Urinary bladder (tissue), 4 donors: ENCODE results near the gene CENPB. TPM values are rescaled to one million over a fixed set of nuclear protein-coding genes. Genes with fewer than 3 reads are reported as not detected.

ENCODE experiments used
- DNase-seq: peaks from one replicate; pipeline ENCODE4 v3.0.0-alpha.2; 2015; ENCODE audit errors: extremely low spot score
- H3K27ac ChIP-seq: one replicate; pipeline ENCODE4 v1.5.1; 2013; ENCODE audit warnings: low read depth, mild to moderate bottlenecking, moderate library complexity
- H3K36me3 ChIP-seq: one replicate; pipeline ENCODE4 v1.6.1; 2013; ENCODE audit warnings: mild to moderate bottlenecking, moderate library complexity; ENCODE audit not compliant: insufficient read depth
- H3K4me1 ChIP-seq: one replicate; pipeline ENCODE4 v1.6.1; 2013; ENCODE audit warnings: mild to moderate bottlenecking, moderate library complexity; ENCODE audit not compliant: insufficient read depth
- H3K4me3 ChIP-seq: one replicate; pipeline ENCODE4 v1.5.1; 2013; ENCODE audit warnings: low read depth, low read length
- WGBS: extraction: QIAGEN DNeasy Blood & Tissue Kit; methylation state at CpG from one replicate; pipeline ENCODE4 v1.1.7; 2013; 5-methylcytosine and 5-hydroxymethylcytosine counted together
- polyA plus RNA-seq: library from polyadenylated mRNA; stranded (reverse); fragments of 200-250 nt; gene quantifications from one replicate; pipeline ENCODE4 v1.2.3, GENCODE V29; 2013
- total RNA-seq: library from RNA; depleted of rRNA; stranded (reverse); fragments of >200 nt; gene quantifications from one replicate; pipeline ENCODE4 v1.2.3, GENCODE V29; 2014
- donor health status: healthy with polysubstance abuse.
- donor health status: healthy.

Gene CENPB
- total and polyA plus RNA-seq, 2 donors, result 36.9 to 104 TPM

DNA sequence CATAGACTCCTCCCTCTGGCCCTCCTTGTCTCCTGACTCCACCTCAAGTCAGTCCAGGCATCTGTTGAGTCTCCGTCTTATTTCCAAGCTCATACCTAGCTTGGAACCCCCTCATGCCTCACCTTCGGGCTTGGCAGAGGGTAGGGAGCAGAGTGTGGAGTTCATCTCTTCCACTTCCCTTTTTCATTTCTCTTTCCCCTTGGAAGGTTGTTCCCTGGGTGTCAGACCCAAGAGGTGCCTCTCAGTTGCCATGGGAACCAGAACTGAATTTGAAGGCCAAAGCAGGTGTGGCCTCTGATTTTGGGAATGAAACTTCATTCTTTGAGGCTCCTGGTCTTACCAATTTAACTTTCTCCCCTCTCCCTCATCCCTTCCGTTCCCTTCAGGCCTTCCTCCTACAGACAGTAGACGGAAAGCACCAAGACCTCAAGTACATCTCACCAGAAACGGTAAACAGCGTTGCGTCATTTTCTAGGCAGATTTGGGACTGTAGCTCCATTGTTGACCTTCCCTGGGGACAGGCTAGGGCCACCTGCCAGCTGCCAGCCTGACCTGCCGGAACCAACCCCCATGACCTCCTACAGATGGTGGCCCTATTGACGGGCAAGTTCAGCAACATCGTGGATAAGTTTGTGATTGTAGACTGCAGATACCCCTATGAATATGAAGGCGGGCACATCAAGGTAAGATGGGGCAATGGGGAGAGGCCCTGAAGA, 16.1 kb upstream of the CENPB start:
- WGBS, result 90% methylated on average over 11 of the region's 11 CpGs
- DNase-seq, result no peak
- Histone ChIP-seq H3K27ac (no peak overlapping the region), H3K36me3 (no peaks in the 10 kb centered on the region), H3K4me1 (no peaks in the 10 kb centered on the region), H3K4me3 (no peak overlapping the region)

DNA sequence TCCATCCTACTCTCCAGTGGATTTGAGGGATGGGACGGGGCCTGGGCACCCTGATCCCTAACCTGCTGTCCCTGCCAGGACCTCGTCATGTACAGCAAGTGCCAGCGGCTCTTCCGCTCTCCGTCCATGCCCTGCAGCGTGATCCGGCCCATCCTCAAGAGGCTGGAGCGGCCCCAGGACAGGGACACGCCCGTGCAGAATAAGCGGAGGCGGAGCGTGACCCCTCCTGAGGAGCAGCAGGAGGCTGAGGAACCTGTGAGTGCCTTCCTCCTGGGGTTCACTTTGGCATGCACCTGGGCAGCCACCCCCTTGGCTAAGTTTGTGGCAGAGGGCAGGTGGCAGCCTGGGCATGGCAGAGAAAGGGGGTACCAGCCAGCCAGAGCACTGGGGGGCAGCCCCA, 15.3 kb upstream of the CENPB start:
- Histone ChIP-seq H3K36me3 (no peaks in the 10 kb centered on the region), H3K27ac (no peak overlapping the region), H3K4me3 (no peak overlapping the region), H3K4me1 (no peaks in the 10 kb centered on the region)
- DNase-seq, result no peak
- WGBS, result 94% methylated on average over 13 of the region's 13 CpGs

DNA sequence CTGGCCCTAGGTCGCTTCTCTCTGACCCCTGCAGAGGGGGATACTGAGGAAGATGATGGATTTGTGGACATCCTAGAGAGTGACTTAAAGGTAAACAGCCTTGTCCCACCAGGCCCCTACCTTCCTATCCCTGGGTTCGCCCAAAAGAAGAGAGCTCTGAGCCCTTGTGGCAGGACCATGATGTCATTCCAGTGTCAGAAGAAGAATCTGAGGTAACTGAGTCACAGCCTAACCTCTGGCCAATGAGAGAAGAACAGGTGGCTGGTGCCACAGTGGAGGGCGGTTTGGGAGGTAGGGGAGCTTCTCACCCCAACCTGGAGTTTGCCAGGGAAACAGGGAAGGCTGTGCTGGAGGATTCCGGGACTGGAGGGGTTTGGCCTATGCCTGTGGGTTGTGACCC, 14.8 kb upstream of the CENPB start:
- H3K27ac ChIP-seq, result no peak overlapping the region

DNA sequence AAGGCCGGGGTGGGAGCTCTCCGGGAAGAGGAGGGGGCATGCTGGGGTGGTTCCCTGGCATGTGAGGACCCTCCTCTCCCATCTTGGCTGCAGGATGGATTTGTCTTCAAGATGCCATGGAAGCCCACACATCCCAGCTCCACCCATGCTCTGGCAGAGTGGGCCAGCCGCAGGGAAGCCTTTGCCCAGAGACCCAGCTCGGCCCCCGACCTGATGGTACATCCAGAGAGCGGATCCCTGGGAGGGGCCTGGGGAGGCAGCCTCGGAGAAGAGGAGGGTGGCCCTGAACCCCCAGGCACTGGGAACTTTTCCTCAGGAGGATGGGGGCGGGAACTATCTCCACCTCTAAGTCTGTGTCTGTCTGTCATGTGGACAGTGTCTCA, 14.3 kb upstream of the CENPB start:
- WGBS, result 88% methylated on average over 8 of the region's 8 CpGs
- Histone ChIP-seq H3K36me3 (no peaks in the 10 kb centered on the region), H3K4me3 (no peak overlapping the region), H3K4me1 (no peaks in the 10 kb centered on the region), H3K27ac (no peak overlapping the region)
- no peak for DNase-seq

More for the DNA sequence above, 14.8 kb upstream of the CENPB start:
- Histone ChIP-seq H3K4me3 (no peak overlapping the region), H3K4me1 (no peaks in the 10 kb centered on the region), H3K36me3 (no peaks in the 10 kb centered on the region)
- DNase-seq, result no peak
- 93% methylated on average over 4 of the region's 4 CpGs for WGBS

DNA sequence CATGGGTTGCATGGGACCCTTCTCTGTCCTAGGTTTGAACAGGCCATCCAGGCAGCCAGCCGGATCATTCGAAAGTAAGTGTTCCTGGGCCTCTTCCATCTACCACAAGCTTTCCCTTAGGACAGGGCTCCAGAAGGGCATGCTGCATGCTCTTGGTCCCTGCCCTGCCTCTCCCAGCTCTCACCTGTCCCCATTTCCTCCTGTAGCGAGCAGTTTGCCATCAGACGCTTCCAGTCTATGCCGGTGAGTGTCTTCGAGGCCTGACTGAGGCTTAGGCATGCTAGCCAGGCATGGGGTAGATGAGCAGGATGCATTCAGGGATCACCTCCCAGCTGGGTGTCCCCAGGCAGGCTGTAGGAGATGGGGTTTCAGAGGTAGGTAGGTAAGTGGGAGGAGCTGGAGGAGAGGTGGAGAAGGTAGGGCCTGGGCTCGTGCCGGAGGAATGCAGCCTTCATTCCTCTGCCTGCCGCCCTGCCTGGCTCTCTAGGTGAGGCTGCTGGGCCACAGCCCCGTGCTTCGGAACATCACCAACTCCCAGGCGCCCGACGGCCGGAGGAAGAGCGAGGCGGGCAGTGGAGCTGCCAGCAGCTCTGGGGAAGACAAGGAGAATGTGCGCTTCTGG, 13.8 kb upstream of the CENPB start:
- Histone ChIP-seq H3K36me3 (no peaks in the 10 kb centered on the region), H3K27ac (no peak overlapping the region)
- no peak for DNase-seq

DNA sequence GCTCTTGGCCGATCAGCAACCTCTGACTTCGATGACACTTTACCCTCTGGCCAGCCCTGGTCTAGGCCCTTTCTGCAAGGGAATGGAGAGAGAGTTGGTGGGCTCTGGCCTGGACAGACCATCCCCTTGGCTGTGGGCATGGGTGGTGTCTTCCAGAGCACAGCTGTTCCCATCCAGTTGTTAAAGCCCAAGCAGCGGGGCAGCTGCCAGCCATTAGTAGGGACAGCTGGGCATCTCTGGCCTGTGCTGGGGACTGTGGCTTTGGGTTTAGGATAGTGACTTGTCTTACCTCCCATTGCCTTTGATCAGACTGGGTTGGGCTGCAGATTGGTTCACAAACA, 12.3 kb upstream of the CENPB start:
- Histone ChIP-seq H3K36me3 (no peaks in the 10 kb centered on the region), H3K4me1 (no peaks in the 10 kb centered on the region)
- WGBS, result 93% methylated on average over 3 of the region's 3 CpGs

More for the DNA sequence above, 13.8 kb upstream of the CENPB start:
- no peak overlapping the region for H3K4me3 ChIP-seq
- 91% methylated on average over 18 of the region's 18 CpGs for WGBS
- no peaks in the 10 kb centered on the region for H3K4me1 ChIP-seq

DNA sequence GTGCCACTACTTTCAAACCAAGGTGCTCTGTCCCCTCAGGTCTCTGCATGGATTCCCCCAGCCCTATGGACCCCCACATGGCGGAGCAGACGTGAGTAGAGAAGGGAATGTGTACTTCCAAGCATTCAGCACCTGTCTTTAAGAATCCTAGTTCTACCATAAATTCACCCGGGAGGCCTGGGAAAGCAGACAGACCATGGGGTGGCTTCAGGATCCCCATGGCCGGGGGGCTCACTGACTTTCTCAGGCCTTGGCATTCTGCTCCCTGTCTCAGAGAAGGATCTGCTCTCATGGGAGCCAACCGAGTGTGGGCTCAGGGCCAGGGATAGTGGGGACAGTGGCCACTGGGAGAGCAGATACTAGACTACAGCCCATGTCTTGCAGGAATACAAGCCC, 11.8 kb upstream of the CENPB start:
- H3K36me3 ChIP-seq, result no peaks in the 10 kb centered on the region
- H3K4me1 ChIP-seq, result no peaks in the 10 kb centered on the region
- 71% methylated on average over 5 of the region's 5 CpGs for WGBS
- no peak overlapping the region for H3K4me3 ChIP-seq
- no peak for DNase-seq
- H3K27ac ChIP-seq, result no peak overlapping the region

More for the DNA sequence above, 12.3 kb upstream of the CENPB start:
- H3K4me3 ChIP-seq, result no peak overlapping the region
- DNase-seq, result no peak
- H3K27ac ChIP-seq, result no peak overlapping the region

DNA sequence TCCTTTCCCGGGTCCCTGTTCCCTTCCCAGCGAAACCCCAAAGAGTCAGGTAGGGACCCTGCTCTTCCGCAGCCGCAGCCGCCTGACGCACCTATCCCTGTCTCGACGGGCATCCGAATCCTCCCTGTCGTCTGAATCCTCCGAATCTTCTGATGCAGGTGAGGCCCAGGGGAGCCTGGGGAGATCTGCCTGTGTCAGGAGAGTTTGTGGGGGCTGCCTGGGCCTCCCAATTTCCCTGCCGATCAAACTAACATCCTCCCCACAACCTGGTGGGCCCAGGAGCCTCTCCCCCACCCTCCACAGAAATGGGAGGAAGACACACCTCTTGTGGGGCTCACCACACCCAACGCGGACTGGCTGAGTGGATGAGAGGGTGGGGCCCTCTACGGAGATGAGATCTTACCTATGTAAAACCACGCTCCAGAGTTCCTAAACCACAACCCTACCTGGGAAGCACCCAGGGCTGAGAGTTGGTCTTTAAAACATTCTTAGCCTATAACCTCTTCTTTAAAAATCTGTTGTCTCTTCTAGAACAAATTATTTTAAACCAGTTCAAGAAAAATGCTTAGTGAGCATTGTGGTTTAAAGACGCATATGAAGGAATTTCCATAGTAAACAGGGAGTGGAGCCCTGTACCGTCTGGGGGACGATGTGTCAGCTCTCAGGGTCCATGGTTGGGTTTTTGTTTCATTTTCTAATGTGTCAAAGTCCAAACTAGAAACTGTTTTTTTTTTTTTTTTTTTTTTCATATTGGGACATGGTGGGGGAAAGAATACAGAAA, 11.2 kb upstream of the CENPB start:
- DNase-seq, result no peak
- Histone ChIP-seq H3K4me3 (no peak overlapping the region), H3K36me3 (no peaks in the 10 kb centered on the region), H3K27ac (peak overlapping the region; percentile 35), H3K4me1 (no peaks in the 10 kb centered on the region)
- 67% methylated on average over 19 of the region's 19 CpGs for WGBS

DNA sequence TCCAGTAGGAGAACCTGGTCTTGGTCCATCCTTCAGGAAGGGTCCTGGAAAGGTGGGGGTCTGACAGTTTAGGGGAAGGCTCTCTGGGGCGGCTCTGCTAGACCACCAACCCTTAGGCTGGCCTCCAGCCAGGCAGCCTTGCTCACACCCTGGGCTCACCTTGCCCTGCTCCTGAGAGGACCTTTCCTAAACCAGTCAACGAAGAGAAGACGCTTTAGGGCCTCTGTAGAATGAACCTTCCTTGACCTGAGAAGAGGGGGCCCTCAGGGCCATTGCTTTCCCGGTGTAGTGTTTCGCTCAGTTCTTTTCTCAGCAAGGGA, 10.6 kb upstream of the CENPB start:
- Histone ChIP-seq H3K4me3 (peak overlapping the region; percentile 78), H3K27ac (peak overlapping the region; percentile 35), H3K36me3 (no peaks in the 10 kb centered on the region), H3K4me1 (no peaks in the 10 kb centered on the region)
- 71% methylated on average over 5 of the region's 5 CpGs for WGBS
- no peak for DNase-seq

DNA sequence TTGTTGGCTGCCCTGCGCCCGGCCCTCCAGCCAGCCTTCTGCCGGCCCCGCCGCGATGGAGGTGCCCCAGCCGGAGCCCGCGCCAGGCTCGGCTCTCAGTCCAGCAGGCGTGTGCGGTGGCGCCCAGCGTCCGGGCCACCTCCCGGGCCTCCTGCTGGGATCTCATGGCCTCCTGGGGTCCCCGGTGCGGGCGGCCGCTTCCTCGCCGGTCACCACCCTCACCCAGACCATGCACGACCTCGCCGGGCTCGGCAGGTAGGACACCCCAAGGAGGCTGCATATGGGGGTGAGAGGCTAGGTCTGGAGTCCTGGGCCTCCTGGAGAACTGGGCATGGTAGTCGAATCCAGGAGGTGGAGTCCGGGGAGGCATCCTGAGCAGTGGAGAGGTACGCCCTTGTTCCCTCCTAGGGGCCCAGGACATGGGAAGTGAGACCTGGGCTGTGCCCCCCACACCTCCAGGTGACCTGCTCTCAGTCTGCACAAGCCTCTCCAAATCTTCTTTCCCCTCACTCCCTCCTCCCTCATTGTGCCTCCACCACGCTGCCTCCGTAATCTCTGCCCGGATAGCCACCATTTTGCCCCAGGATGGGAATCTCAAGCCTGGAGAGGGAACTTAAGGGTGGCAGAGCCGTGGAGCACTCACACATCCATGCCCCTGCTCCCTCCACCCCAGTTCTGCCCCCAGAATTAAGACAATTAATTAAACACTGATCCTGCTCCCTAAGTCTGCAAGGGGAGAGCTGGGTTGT, 10.1 kb upstream of the CENPB start:
- Histone ChIP-seq H3K4me1 (no peaks in the 10 kb centered on the region), H3K36me3 (no peaks in the 10 kb centered on the region), H3K27ac (no peak overlapping the region), H3K4me3 (peak overlapping the region; percentile 78)
- WGBS, result 10% methylated on average over 33 of the region's 33 CpGs
- DNase-seq, result no peak

DNA sequence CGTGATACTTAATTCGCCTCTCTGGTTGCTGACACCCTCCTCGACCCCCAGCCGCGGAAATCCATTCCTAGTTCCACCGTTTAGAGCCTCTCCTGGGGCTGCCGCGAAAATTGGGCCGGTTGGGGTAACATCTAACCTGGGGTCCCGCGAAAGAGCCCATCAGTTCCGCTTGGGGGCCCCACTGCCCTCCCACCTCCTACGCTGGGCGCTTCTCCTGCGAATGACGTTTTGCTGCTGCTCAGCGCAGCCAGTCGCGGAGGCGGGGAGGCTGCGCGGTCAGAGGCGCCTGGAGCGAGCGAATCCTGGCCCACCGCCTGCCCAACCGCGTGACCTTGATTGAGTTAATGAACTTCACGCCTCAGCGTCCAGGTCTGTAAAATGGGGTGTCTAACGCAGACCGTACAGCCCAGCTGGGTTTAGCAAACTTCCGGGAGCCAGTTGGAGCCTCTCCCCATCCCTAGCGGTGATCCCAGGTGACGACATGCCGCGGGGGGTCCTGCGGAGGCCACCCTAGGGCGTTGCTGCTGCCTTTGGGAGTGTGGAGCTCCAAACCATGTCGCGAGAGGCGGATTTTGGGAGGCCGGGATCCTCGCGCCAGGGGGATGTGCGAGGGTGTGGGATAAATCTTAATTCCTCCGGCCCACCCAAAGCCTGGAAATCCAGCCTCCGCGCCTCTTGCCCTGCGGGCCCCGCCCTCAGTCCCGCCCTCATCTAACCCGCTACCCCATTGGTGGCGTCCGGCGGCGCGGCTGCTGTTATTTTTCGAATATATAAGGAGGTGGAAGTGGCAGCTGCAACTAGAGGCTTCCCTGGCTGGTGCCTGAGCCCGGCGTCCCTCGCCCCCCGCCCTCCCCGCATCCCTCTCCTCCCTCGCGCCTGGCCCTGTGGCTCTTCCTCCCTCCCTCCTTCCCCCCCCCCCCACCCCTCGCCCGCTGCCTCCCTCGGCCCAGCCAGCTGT, 9.2 kb upstream of the CENPB start, which contains the start of gene CDC25B:
TSS of gene CDC25B (plus strand) at position 800 of the 958 bp plus-strand sequence. CDS start 222 bp downstream, outside the sequence.
- under 1% methylated on average over 66 of the region's 69 CpGs for WGBS
- Histone ChIP-seq H3K27ac (peak within 1 kb of the TSS; percentile 98), H3K4me3 (peak within 1 kb of the TSS; percentile 78), H3K4me1 (no peaks in the 10 kb centered on the region), H3K36me3 (no peaks in the 10 kb centered on the region)
- DNase-seq, result peak; percentile 86

DNA sequence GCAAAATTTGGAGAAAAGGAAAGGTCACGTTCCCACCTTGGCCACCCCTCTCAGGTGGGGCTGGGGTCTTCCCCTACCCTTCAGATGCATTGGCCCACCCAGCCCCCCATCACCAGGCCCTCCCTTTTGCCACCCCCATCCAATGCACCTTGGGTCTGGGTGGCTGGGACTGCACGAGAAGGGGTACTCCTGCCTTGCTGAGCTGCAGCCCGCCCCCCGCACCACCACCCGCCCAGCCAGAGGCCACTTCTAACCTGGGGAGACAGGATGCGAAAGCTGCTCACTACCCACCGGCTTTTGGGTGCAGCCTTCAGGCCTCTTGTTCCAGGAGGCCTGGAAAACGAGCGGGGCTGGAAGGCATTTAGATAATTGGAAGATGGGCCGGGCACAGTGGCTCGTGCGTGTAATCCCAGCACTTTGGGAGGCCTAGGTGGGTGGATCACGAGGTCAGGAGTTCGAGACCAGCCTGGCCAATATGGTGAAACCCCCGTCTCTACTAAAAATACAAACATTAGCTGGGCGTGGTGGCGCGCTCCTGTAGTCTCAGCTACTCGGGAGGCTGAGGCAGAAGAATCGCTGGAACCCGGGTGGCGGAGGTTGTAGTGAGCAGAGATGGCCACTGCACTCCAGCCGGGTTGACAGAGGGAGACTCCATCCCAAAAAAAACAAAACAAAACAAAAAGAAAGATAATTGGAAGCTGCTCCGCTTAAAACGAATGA, 8.3 kb upstream of the CENPB start:
- 81% methylated on average over 25 of the region's 25 CpGs for WGBS

More for the DNA sequence above, 8.3 kb upstream of the CENPB start:
- H3K4me3 ChIP-seq, result peak overlapping the region; percentile 78
- DNase-seq, result no peak
- H3K36me3 ChIP-seq, result no peaks in the 10 kb centered on the region
- H3K27ac ChIP-seq, result no peak overlapping the region
- H3K4me1 ChIP-seq, result no peaks in the 10 kb centered on the region
